ENCODE data around the gene SDS. TPM values are rescaled to one million over a fixed set of nuclear protein-coding genes. Genes with fewer than 3 reads are reported as not detected.

SDS gene
- total and polyA plus RNA-seq, 4 donors: 0.65 to 433 (median 77.9) TPM

GRCh38 chr12:113416091-113416754, 12.5 kb upstream of the SDS start:
- DNase-seq (ENCODE audit: low spot score): no peak
- peak overlapping the region; percentile 58 to 70 for H3K27ac ChIP-seq (ENCODE audit: low read depth in 1 of 2, low read length in 2 of 2)
- TF ChIP-seq HNF4A (conservative IDR thresholded peaks at IDR 0.05): no peak
- TF ChIP-seq, protein P1, sequence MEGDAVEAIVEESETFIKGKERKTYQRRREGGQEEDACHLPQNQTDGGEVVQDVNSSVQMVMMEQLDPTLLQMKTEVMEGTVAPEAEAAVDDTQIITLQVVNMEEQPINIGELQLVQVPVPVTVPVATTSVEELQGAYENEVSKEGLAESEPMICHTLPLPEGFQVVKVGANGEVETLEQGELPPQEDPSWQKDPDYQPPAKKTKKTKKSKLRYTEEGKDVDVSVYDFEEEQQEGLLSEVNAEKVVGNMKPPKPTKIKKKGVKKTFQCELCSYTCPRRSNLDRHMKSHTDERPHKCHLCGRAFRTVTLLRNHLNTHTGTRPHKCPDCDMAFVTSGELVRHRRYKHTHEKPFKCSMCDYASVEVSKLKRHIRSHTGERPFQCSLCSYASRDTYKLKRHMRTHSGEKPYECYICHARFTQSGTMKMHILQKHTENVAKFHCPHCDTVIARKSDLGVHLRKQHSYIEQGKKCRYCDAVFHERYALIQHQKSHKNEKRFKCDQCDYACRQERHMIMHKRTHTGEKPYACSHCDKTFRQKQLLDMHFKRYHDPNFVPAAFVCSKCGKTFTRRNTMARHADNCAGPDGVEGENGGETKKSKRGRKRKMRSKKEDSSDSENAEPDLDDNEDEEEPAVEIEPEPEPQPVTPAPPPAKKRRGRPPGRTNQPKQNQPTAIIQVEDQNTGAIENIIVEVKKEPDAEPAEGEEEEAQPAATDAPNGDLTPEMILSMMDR (IDR thresholded peaks at IDR 0.05; ENCODE audit: low read depth, low read length, missing input control): no peak

DNA sequence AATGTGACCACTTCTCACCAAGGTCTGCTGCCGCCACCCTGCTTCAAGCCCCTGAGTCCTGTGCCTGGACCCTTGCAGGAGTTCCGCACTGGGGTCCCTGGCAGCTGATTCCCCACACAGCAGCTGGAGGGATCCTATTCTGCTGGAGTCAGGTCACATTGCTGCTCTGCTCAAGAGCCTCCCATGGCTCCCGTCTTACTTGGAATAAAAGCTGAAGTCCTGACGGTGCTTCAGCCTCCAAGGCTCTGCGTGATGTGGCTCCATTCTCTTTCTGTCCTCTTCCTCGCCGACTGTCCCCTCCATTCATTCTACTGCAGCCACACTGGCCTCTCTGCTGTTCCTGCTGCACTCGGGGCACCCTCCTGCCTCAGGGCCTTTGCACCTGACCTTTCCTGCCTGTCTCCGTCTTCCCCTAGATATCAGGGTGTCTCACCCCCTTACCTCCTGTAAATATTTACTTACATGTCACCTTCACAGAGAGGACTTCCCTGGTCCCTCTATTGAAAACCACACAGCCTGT, 10.9 kb upstream of the SDS start:
- no peak for DNase-seq (ENCODE audit: low spot score)
- TF ChIP-seq, protein P1 (IDR thresholded peaks at IDR 0.05; ENCODE audit: low read depth, low read length, missing input control): no peak
- no peak for TF ChIP-seq RAD21 (IDR thresholded peaks at IDR 0.05)
- no peak for TF ChIP-seq FOXA2 (IDR thresholded peaks at IDR 0.05)
- TF ChIP-seq FOXA1 (IDR thresholded peaks at IDR 0.05): no peak
- TF ChIP-seq, protein P2, sequence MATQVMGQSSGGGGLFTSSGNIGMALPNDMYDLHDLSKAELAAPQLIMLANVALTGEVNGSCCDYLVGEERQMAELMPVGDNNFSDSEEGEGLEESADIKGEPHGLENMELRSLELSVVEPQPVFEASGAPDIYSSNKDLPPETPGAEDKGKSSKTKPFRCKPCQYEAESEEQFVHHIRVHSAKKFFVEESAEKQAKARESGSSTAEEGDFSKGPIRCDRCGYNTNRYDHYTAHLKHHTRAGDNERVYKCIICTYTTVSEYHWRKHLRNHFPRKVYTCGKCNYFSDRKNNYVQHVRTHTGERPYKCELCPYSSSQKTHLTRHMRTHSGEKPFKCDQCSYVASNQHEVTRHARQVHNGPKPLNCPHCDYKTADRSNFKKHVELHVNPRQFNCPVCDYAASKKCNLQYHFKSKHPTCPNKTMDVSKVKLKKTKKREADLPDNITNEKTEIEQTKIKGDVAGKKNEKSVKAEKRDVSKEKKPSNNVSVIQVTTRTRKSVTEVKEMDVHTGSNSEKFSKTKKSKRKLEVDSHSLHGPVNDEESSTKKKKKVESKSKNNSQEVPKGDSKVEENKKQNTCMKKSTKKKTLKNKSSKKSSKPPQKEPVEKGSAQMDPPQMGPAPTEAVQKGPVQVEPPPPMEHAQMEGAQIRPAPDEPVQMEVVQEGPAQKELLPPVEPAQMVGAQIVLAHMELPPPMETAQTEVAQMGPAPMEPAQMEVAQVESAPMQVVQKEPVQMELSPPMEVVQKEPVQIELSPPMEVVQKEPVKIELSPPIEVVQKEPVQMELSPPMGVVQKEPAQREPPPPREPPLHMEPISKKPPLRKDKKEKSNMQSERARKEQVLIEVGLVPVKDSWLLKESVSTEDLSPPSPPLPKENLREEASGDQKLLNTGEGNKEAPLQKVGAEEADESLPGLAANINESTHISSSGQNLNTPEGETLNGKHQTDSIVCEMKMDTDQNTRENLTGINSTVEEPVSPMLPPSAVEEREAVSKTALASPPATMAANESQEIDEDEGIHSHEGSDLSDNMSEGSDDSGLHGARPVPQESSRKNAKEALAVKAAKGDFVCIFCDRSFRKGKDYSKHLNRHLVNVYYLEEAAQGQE (IDR thresholded peaks at IDR 0.05): no peak
- no peak for TF ChIP-seq YY1 (IDR thresholded peaks at IDR 0.05)
- no peak for TF ChIP-seq GABPA (IDR thresholded peaks at IDR 0.05 in 1 of 2, conservative IDR thresholded peaks at IDR 0.05 in 1 of 2)
- no peak for TF ChIP-seq NR2F2 (IDR thresholded peaks at IDR 0.05)
- TF ChIP-seq EGR1 (IDR thresholded peaks at IDR 0.05; ENCODE audit: low read depth in 2 of 2): no peak
- no peak for TF ChIP-seq SP1 (IDR thresholded peaks at IDR 0.05)
- TF ChIP-seq, protein P3, sequence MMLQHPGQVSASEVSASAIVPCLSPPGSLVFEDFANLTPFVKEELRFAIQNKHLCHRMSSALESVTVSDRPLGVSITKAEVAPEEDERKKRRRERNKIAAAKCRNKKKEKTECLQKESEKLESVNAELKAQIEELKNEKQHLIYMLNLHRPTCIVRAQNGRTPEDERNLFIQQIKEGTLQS (IDR thresholded peaks at IDR 0.05): no peak
- no peak for TF ChIP-seq JUND (IDR thresholded peaks at IDR 0.05)
- no peak for TF ChIP-seq ZBTB33 (IDR thresholded peaks at IDR 0.05)
- TF ChIP-seq HNF4G (IDR thresholded peaks at IDR 0.05): no peak
- no peak for TF ChIP-seq HNF4A (conservative IDR thresholded peaks at IDR 0.05)
- no peak for TF ChIP-seq TAF1 (conservative IDR thresholded peaks at IDR 0.05)
- 90% methylated on average over 9 of the region's 9 CpGs for WGBS
- Histone ChIP-seq H3K9ac (ENCODE audit: low read depth in 1 of 2, low read length in 2 of 2) (peak overlapping the region in 1 of 2 donors; percentile 9), H3K4me3 (ENCODE audit: low read depth in 1 of 3, low read length in 3 of 3) (no peak overlapping the region), H3K4me1 (ENCODE audit: control insufficient read depth in 4 of 4, insufficient read depth in 4 of 4, low read length in 3 of 4) (peaks cover 1 to 62% (median 41%) of the 10 kb centered on the region in 4 donors), H3K36me3 (ENCODE audit: control insufficient read depth in 4 of 4, insufficient read depth in 3 of 4, low read depth in 1 of 4, low read length in 3 of 4) (no peaks in the 10 kb centered on the region), H3K9me3 (ENCODE audit: control insufficient read depth in 4 of 4, low read length in 3 of 4) (no peaks in the 10 kb centered on the region), H3K27me3 (ENCODE audit: control insufficient read depth in 4 of 4, insufficient read depth in 4 of 4, low read length in 3 of 4) (no peaks in the 10 kb centered on the region), H3K27ac (ENCODE audit: low read depth in 1 of 2, low read length in 2 of 2) (peak overlapping the region; percentile 52 to 58)

More at GRCh38 chr12:113416091-113416754, 12.5 kb upstream of the SDS start:
- 68% methylated on average over 6 of the region's 6 CpGs for WGBS
- Histone ChIP-seq H3K27me3 (ENCODE audit: control insufficient read depth in 4 of 4, insufficient read depth in 4 of 4, low read length in 3 of 4) (no peaks in the 10 kb centered on the region), H3K4me3 (ENCODE audit: low read depth in 1 of 3, low read length in 3 of 3) (no peak overlapping the region), H3K9me3 (ENCODE audit: control insufficient read depth in 4 of 4, low read length in 3 of 4) (no peaks in the 10 kb centered on the region), H3K9ac (ENCODE audit: low read depth in 1 of 2, low read length in 2 of 2) (peak overlapping the region in 1 of 2 donors; percentile 58), H3K4me1 (ENCODE audit: control insufficient read depth in 4 of 4, insufficient read depth in 4 of 4, low read length in 3 of 4) (peaks cover 3 to 67% (median 47%) of the 10 kb centered on the region in 4 donors), H3K36me3 (ENCODE audit: control insufficient read depth in 4 of 4, insufficient read depth in 3 of 4, low read depth in 1 of 4, low read length in 3 of 4) (no peaks in the 10 kb centered on the region)
